GM23338 (cell line): ENCODE data around the gene RFC3. TPM values are rescaled to one million over a fixed set of nuclear protein-coding genes. Genes with fewer than 3 reads are reported as not detected.

Experiments used
- ATAC-seq: fragments of 200-7000 bp; cut with Tn5 transposase; 3 replicates; pipeline ENCODE4 v1.9.1; 2020
- DNase-seq: peaks from one replicate; pipeline ENCODE4 v3.0.0-alpha.2; 2015; ENCODE audit warnings: low spot score
- H2AFZ ChIP-seq: fragments of 200-600 bp; sonication (generic); 2 replicates; pipeline ENCODE4 v1.8.0; 2016; ENCODE audit warnings: antibody characterized with exemption, mild to moderate bottlenecking, moderate library complexity
- H3F3A ChIP-seq: fragments of 200-600 bp; sonication (generic); replicated peaks from 2 replicates; pipeline ENCODE4 v1.8.0; 2017; ENCODE audit warnings: antibody characterized with exemption, mixed run types, low read depth
- H3K27ac ChIP-seq: fragments of 200-600 bp; sonication (generic); 2 replicates; pipeline ENCODE4 v1.6.1; 2016; ENCODE audit warnings: low read depth
- H3K27me3 ChIP-seq: fragments of 200-600 bp; sonication (generic); 2 replicates; pipeline ENCODE4 v1.8.0; 2016; ENCODE audit warnings: mild to moderate bottlenecking, mixed run types, moderate library complexity; ENCODE audit not compliant: insufficient read depth
- H3K36me3 ChIP-seq: fragments of 200-600 bp; sonication (generic); 2 replicates; pipeline ENCODE4 v1.8.0; 2016; ENCODE audit warnings: mild to moderate bottlenecking; ENCODE audit not compliant: insufficient read depth
- H3K4me1 ChIP-seq: fragments of 200-600 bp; sonication (generic); 2 replicates; pipeline ENCODE4 v1.8.0; 2016; ENCODE audit warnings: mild to moderate bottlenecking, moderate library complexity; ENCODE audit not compliant: insufficient read depth
- H3K4me2 ChIP-seq: fragments of 200-600 bp; sonication (generic); 2 replicates; pipeline ENCODE4 v1.7.1; 2017; ENCODE audit warnings: mixed run types
- H3K4me3 ChIP-seq: fragments of 200-600 bp; sonication (generic); 2 replicates; pipeline ENCODE4 v1.6.1; 2016; ENCODE audit warnings: mixed run types
- H3K79me2 ChIP-seq: fragments of 200-600 bp; sonication (generic); replicated peaks from 2 replicates; pipeline ENCODE4 v1.8.0; 2017; ENCODE audit warnings: mild to moderate bottlenecking; ENCODE audit not compliant: insufficient read depth
- H3K9me2 ChIP-seq: fragments of 200-600 bp; sonication (generic); 2 replicates; pipeline ENCODE4 v1.8.0; 2017; ENCODE audit not compliant: insufficient read depth
- H4K20me1 ChIP-seq: fragments of 200-600 bp; sonication (generic); replicated peaks from 2 replicates; pipeline ENCODE4 v1.8.0; 2017; ENCODE audit warnings: mild to moderate bottlenecking; ENCODE audit not compliant: insufficient read depth
- H3K27ac Mint-ChIP-seq: 2 replicates; pipeline ENCODE4 v1.8.0; 2020; ENCODE audit warnings: inconsistent platforms, mild to moderate bottlenecking, moderate library complexity, mixed read lengths
- H3K27me3 Mint-ChIP-seq: 3 replicates; pipeline ENCODE4 v1.8.0; 2022; ENCODE audit warnings: low read depth, mild to moderate bottlenecking, moderate library complexity, mixed read lengths, inconsistent platforms; ENCODE audit not compliant: insufficient read depth, poor library complexity
- H3K36me3 Mint-ChIP-seq: 3 replicates; pipeline ENCODE4 v1.8.0; 2021; ENCODE audit warnings: low read depth, mild to moderate bottlenecking, inconsistent platforms, moderate library complexity, mixed read lengths
- H3K4me1 Mint-ChIP-seq: 3 replicates; pipeline ENCODE4 v1.8.0; 2020; ENCODE audit warnings: mild to moderate bottlenecking, inconsistent platforms, mixed read lengths
- H3K4me3 Mint-ChIP-seq: 3 replicates; pipeline ENCODE4 v1.8.0; 2021; ENCODE audit warnings: moderate library complexity, mild to moderate bottlenecking, inconsistent platforms, mixed read lengths
- H3K9me3 Mint-ChIP-seq: 3 replicates; pipeline ENCODE4 v1.8.0; 2020; ENCODE audit warnings: moderate library complexity, mild to moderate bottlenecking, inconsistent platforms, mixed read lengths
- CREB1 ChIP-seq: fragments of 250-450 bp; sonication (Bioruptor Pico); IDR thresholded peaks from 2 replicates; pipeline ENCODE4 v1.5.0; 2020; ENCODE audit warnings: low read depth, mild to moderate bottlenecking, moderate library complexity
- CTCF ChIP-seq, 2 experiments: fragments of 200-600 bp in 1 of 2; sonication (generic) in 1 of 2; conservative IDR thresholded peaks; 2 replicates each; pipeline versions ENCODE4 v1.5.1 to v1.6.1; 2016 to 2017; ENCODE audit warnings: antibody characterized with exemption in 2 of 2, low read depth in 2 of 2, mild to moderate bottlenecking in 2 of 2, moderate library complexity in 1 of 2
- ETS1 ChIP-seq: IDR thresholded peaks from 2 replicates; pipeline ENCODE4 v1.6.1; 2016; ENCODE audit warnings: antibody characterized with exemption
- EZH2 ChIP-seq: fragments of 200-600 bp; sonication (generic); IDR thresholded peaks from one replicate; pipeline ENCODE4 v1.8.0; 2017; ENCODE audit warnings: antibody characterized with exemption, mild to moderate bottlenecking, low read depth; ENCODE audit not compliant: unreplicated experiment
- EZH2phosphoT487 ChIP-seq: fragments of 200-600 bp; sonication (generic); IDR thresholded peaks from one replicate; pipeline ENCODE4 v1.8.1; 2018; ENCODE audit warnings: antibody characterized with exemption; ENCODE audit not compliant: unreplicated experiment
- JUNB ChIP-seq: IDR thresholded peaks from one replicate; pipeline ENCODE4 v1.6.1; 2016; ENCODE audit warnings: antibody characterized with exemption; ENCODE audit not compliant: unreplicated experiment
- NANOG ChIP-seq: IDR thresholded peaks from 2 replicates; pipeline ENCODE4 v1.6.1; 2016; ENCODE audit warnings: antibody characterized with exemption, borderline replicate concordance
- POLR2AphosphoS5 ChIP-seq: IDR thresholded peaks from 2 replicates; pipeline ENCODE4 v1.6.1; 2016; ENCODE audit warnings: antibody characterized with exemption, low read depth
- REST ChIP-seq: IDR thresholded peaks from one replicate; pipeline ENCODE4 v1.6.1; 2018; ENCODE audit warnings: antibody characterized with exemption; ENCODE audit not compliant: unreplicated experiment
- STAT1 ChIP-seq: IDR thresholded peaks from one replicate; pipeline ENCODE4 v1.6.1; 2016; ENCODE audit warnings: antibody characterized with exemption; ENCODE audit not compliant: unreplicated experiment
- ZNF114 ChIP-seq: fragments of 250-450 bp; sonication (Bioruptor Pico); IDR thresholded peaks from 2 replicates; pipeline ENCODE4 v1.5.0; 2020; ENCODE audit warnings: mild to moderate bottlenecking, moderate library complexity
- ZNF331 ChIP-seq: fragments of 250-450 bp; sonication (Bioruptor Pico); IDR thresholded peaks from 2 replicates; pipeline ENCODE4 v1.5.0; 2020; ENCODE audit warnings: low read depth, mild to moderate bottlenecking, moderate library complexity
- ZNF462 ChIP-seq: fragments of 250-450 bp; sonication (Bioruptor Pico); IDR thresholded peaks from 2 replicates; pipeline ENCODE4 v1.5.0; 2020; ENCODE audit warnings: mild to moderate bottlenecking, moderate library complexity
- polyA plus RNA-seq: library from polyadenylated mRNA; unstranded; fragments of >200 nt; fragmentation: Nextera tagmentation; extraction: Ambion mirVana; gene quantifications from 2 replicates; pipeline ENCODE4 v1.2.1, GENCODE V29; 2016
- total RNA-seq: library from RNA; depleted of rRNA; stranded (reverse); fragments of >200 nt; shearing (Covaris generic); gene quantifications from 2 replicates; pipeline ENCODE4 v1.2.3, GENCODE V29; 2014

Gene RFC3
- total and polyA plus RNA-seq, 2 experiments from 2014 or later, result 48.7 to 75.5 TPM

DNA sequence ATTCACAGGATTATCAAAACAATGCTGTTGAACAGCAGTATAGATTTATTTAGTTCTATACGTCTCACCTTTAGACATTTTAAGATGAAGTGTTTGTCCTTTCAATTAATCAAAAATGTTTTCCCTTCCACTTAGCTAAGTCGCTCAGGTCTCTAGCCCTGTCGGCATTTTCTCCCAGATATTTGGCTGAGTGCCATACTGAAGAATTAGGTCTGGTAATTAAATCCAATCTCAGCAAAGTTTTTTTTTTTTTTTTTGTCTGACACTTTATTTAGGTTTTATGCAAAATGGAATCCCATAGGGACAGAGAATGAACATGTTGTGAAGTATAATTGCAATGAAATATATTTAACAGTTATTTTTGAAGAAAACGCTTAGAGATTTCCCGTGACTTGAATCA is 44.1 kb downstream of the RFC3 start:
- Histone ChIP-seq H3K79me2 (no peaks in the 10 kb centered on the region), H2AFZ (no peak overlapping the region), H3F3A (no peaks in the 10 kb centered on the region), H3K36me3 (no peaks in the 10 kb centered on the region), H3K27ac (no peak overlapping the region), H3K9me2 (no peaks in the 10 kb centered on the region), H3K4me1 (no peaks in the 10 kb centered on the region), H4K20me1 (no peaks in the 10 kb centered on the region), H3K4me3 (no peak overlapping the region), H3K27me3 (no peaks in the 10 kb centered on the region), H3K4me2 (no peak overlapping the region)
- H3K36me3 Mint-ChIP-seq, result no peaks in the 10 kb centered on the region
- DNase-seq (no peak), ATAC-seq (no peak)
- H3K9me3 Mint-ChIP-seq, result no peaks in the 10 kb centered on the region
- H3K27me3 Mint-ChIP-seq, result peaks cover 1% of the 10 kb centered on the region
- no peak overlapping the region for H3K27ac Mint-ChIP-seq
- no peak for TF ChIP-seq REST
- no peak for TF ChIP-seq CREB1 (CRISPR knock-in tag)
- TF ChIP-seq ETS1, result no peak
- TF ChIP-seq STAT1, result no peak
- TF ChIP-seq EZH2, result no peak
- TF ChIP-seq CTCF (conservative IDR thresholded peaks at IDR 0.05; ENCODE audit: low read depth in 2 of 2), result no peak
- no peak for TF ChIP-seq POLR2AphosphoS5
- no peak for TF ChIP-seq ZNF114 (CRISPR knock-in tag)
- TF ChIP-seq ZNF331 (CRISPR knock-in tag), result no peak
- TF ChIP-seq JUNB, result no peak
- no peak for TF ChIP-seq EZH2phosphoT487
- no peak for TF ChIP-seq ZNF462 (CRISPR knock-in tag)
- TF ChIP-seq NANOG, result no peak
- H3K4me3 Mint-ChIP-seq, result no peak overlapping the region
- no peaks in the 10 kb centered on the region for H3K4me1 Mint-ChIP-seq
